ENCODE measurements around the gene AFF4.
"Not testable (repeated sequence)": the region's sequence is repeated elsewhere in the genome, so short reads cannot be mapped to it uniquely, and the experiment has no call there.

The AFF4 gene

GRCh38 chr5:132866342-132867045, 96.9 kb downstream of the AFF4 start, which contains the start of the genes GDF9 and UQCRQ:
Gene GDF9, minus strand, starts transcription at chr5:132866469. Its CDS starts 1,936 bp downstream, at chr5:132864533.
Gene UQCRQ, plus strand, starts transcription at chr5:132866642. Its CDS starts 240 bp downstream, at chr5:132866882.
- H3K4me3 ChIP-seq (ENCODE audit: low read length): peak within 1 kb of the TSS; percentile 84
- TF ChIP-seq CTCF (IDR thresholded peaks at IDR 0.05; ENCODE audit: insufficient read depth, low read depth, low read length, missing control alignments): peak; percentile 23
- DNase-seq (ENCODE audit: low read depth): peak; percentile 100

GRCh38 chr5:132865668-132866341, 97.6 kb downstream of the AFF4 start:
- TF ChIP-seq CTCF (IDR thresholded peaks at IDR 0.05; ENCODE audit: insufficient read depth, low read depth, low read length, missing control alignments): no peak
- peak overlapping the region; percentile 84 for H3K4me3 ChIP-seq (ENCODE audit: low read length)
- no peak for DNase-seq (ENCODE audit: low read depth)

GRCh38 chr5:132860742-132861141, 102.7 kb downstream of the AFF4 start:
- DNase-seq (ENCODE audit: low read depth): no peak
- no peak for TF ChIP-seq CTCF (IDR thresholded peaks at IDR 0.05; ENCODE audit: insufficient read depth, low read depth, low read length, missing control alignments)
- H3K4me3 ChIP-seq (ENCODE audit: low read length): no peak overlapping the region

- DNase-seq (ENCODE audit: low read depth): peak; percentile 27
- TF ChIP-seq CTCF (IDR thresholded peaks at IDR 0.05; ENCODE audit: insufficient read depth, low read depth, low read length, missing control alignments): no peak
- H3K4me3 ChIP-seq (ENCODE audit: low read length): no peak overlapping the region
These were observed 103.5 kb downstream of the AFF4 start for GRCh38 chr5:132859889-132860437.

- no peak for DNase-seq (ENCODE audit: low read depth)
- no peak overlapping the region for H3K4me3 ChIP-seq (ENCODE audit: low read length)
- no peak for TF ChIP-seq CTCF (IDR thresholded peaks at IDR 0.05; ENCODE audit: insufficient read depth, low read depth, low read length, missing control alignments)
These were observed 107.4 kb downstream of the AFF4 start for GRCh38 chr5:132856011-132856410.

- H3K4me3 ChIP-seq (ENCODE audit: low read length); DNase-seq (ENCODE audit: low read depth): not testable (repeated sequence)
These were observed 108.4 kb downstream of the AFF4 start for GRCh38 chr5:132854992-132855391.

- no peak overlapping the region for H3K4me3 ChIP-seq (ENCODE audit: low read length)
- no peak for DNase-seq (ENCODE audit: low read depth)
- no peak for TF ChIP-seq CTCF (IDR thresholded peaks at IDR 0.05; ENCODE audit: insufficient read depth, low read depth, low read length, missing control alignments)
These were observed 109.1 kb downstream of the AFF4 start for GRCh38 chr5:132854301-132854700.
